Stimulated activated CD4-positive, alpha-beta T cell treated with anti-CD3 and anti-CD28 coated beads, Interleukin-15, amount 100 ng/mL, for 24 hours (primary cell): ENCODE measurements around the gene MOSMO.
A peak's percentile ranks its signal among the peaks of the same experiment; 100 is the strongest.
"Not testable (repeated sequence)": the region's sequence is repeated elsewhere in the genome, so short reads cannot be mapped to it uniquely, and the experiment has no call there.

Experiments used
- DNase-seq: peaks from one replicate; pipeline ENCODE4 v3.0.0-alpha.2; 2020

MOSMO gene

DNA sequence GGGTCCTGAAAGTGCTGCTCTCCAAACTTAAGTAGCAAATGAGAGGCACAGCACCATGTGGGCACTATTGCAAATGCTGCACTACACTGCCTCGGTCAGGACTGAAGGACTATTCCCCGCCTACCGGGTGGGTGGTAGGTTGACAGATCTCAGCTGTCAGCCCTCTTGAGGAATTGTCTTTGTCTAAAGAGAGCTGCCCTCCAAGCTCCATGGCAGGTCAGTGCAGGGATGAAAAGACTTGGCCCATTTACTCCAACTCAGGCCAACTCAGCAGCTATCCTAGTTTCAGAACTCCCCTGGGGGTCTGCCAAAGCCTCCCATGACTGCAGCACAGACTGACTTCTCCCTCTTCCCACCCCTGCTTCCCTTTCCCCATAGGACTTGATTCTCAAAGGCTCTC, 3.6 kb upstream of the MOSMO start:
- DNase-seq: no peak

DNA sequence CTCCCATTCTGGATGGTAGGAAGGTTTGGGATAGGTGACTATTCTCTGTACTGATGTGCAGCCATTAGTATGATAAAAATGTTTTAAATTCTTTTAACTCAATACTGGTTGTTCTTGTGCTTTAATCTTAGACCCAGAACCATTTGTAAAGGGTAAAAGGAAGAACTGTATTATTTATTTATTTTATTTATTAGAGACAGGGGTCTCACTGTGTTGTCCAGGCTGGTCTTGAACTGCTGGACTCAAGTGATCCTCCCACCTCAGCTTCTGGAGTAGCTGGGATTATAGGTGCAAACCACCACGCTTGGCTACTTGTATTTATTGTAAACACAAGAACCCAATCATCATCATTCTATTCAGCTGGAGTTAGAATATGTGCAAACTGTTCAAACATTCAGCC, 2.2 kb upstream of the MOSMO start:
- DNase-seq: no peak

DNA sequence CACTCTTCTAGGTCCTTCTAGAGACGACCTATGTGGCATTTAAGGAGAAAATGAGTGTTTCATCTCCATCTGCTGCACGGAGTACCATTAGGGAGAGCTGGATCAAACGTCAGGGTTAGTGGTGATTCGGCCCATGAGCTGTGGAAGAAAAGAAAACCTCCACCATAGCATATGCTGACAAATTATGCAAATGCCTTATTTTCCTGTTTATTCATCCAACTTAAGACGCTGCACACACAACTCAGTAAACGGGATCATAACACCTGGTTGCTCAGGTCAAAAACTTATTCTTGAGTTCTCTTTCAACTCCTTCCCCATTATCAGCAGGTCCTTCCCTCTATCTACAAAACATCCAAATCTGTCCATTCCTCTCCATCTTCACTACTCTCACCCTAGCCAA, 1.3 kb upstream of the MOSMO start:
- DNase-seq: no peak

DNA sequence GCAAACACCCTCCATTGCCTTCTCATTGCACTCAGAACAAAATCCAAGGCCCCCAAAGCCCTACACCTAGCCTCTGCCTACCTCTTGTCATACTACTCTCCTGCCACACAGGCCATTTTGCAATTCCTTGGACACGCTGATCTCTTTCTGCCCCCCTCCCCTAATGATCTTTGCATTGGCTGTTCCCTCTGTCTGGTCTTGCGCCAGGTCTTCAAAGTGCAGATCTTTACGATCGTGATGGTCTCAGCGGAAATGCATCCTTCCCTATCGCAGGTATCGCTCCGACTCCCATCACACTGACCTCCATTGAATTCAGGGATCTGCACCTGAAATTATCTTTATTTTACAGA, 777 bp upstream of the MOSMO start:
- peak; percentile 4 for DNase-seq

DNA sequence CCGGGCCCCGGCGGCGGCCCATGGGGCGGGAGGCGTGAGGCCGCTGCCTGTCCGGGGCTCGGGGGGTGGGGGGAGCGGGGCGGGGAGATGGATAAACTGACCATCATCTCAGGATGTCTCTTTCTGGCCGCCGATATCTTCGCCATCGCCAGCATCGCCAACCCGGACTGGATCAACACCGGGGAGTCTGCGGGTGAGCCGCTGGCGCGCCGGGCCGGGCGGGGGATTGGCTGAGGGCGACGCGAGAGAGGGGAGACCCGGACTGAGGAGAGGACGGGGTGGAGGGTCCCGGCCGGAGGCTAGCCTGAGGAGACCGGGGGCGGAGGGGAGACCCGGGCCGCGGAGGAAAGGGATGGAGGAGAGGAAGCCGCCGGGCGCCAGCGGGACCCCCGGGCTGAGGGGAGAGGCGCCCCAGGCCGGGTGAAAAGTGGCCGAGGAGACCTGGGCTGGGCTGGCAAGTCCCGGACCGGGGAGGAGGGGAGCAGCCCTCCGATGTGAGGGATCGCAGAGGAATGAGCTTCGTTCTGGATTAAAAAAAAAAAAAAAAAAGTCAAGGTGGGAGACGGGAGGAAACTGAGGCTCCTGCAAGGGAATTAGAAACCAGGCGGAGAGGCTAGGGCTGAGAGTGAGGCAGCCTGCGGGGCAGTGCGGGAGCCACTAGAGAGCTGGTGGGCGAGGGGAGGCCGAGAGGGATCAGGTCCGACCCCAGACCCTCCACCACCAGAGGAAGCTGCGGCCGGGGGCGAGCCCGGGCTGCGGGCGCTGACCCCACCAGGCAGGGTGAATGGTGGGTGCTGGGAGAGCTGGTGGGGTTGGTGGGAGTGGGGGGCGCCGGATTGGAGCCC, 526 bp downstream of the MOSMO start:
- peak; percentile 42 for DNase-seq

DNA sequence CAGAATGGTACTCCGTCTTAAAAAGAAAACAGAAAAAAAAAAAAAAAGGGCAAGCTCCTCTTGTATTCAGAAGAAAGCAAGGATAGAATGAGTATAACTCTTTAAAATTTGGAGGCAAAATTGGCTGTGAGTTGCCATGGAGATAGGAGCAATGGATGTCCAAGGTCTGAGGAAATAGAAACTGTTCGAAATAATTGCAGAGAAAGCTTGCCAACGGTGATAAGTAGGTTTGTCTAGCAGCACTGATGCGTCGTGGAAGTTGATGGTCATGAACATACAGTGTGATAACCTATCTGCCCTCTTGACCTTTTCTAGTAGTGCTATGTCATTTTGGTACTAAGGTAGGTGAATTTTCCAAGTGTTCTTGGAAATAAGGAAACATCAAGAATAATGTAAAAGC, 3.0 kb downstream of the MOSMO start:
- no peak for DNase-seq

DNA sequence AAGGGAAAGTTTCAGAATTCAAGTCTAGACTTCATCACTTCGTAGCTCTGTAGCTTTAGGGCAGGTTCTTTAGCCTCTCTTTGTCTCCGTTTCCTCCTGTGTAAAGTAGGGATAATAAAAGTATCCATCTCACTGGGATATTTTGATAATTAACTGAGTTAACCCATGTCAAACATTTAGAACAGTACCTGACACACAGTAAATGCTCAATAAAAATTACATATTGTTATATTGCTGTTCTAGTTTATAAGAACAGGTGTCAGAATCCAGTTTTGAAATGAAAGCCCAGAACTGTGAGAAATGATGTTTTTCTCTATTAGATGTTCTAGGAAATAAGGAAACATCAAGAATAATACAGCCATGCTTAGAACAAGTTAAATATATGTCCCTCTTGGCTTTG, 4.3 kb downstream of the MOSMO start:
- no peak for DNase-seq

DNA sequence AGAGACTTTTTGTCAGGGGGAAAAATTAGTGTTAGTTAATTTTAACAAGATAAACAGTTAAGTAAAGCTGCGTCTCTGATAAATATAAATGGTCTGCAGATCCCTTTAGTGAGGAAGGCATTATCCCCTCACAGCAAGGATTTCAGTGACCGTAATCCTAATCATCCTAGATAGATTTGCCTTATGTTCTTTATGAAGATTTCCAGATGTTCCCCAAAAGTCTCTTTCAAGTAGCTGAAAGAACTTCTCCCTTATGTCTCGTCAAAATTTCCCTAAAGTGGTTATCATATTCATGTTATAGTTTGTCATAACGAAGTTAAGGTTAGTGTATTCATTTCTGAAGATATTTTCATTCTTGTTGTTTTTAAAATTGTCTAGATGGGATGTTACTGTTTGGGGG, 5.6 kb downstream of the MOSMO start:
- DNase-seq: no peak

DNA sequence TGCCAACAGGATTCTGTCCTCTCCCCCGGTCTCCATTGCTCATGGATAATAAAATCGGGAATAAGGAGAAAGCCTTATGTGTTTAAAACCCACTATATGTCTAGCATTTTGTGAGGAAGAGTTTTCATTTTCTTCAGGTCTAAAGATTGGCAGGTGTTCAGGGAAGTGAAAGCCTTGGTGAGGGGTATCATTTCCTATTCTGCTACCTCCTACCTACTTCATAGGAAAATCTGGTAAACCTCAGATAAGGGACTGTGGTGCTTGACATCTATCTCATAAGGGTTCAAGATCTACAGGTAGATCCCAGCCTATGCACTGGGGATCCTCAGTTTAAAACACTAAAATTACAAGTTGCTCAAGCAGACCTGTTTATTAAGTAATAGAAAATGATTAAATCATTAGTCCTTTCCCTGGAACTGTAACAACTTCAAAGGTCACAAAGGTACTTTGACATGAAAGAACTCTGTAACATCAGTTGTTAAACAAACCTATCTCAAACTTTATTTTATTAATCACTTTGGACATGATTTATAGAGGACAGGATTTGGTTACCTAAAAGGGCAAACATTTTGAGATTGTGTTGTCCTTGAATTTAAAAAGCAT, 6.5 kb downstream of the MOSMO start:
- no peak for DNase-seq

DNA sequence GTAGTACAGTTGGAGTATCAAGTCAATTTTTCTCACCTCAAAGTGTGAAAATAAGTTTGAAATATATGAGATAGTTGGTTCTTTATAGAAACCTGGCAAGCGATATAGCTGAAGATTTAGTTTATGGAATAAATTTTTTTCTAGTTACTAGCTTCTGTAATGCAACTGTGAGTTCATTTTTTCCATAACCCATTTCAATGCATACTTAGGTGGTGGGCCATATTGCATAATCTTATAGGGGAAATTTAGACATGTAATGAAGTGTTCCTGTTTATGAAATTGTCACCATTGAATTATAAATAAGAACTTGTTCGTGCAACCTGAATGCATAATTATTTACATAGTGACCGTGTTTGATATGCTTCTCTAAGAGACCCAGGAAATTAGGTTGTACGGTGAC, 9.0 kb downstream of the MOSMO start:
- DNase-seq: no peak

DNA sequence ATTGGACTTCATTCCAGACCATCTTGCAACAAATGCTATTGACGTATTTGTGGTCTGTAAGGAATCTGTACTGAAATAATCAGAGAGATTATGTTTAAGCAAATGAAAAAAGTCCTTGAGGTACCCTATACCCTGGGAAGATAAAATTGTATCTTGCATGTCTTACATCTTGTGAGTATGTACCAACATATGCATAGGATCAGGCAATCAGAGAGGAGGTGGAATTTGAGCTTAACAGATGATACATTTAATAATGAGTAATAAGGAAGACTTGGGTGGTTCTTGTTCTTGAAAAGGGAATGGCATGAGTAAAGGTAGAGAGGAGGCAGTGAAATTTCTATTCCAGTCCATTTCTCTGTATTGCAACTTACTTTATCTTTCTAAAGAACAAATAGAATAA, 10.6 kb downstream of the MOSMO start:
- DNase-seq: no peak

DNA sequence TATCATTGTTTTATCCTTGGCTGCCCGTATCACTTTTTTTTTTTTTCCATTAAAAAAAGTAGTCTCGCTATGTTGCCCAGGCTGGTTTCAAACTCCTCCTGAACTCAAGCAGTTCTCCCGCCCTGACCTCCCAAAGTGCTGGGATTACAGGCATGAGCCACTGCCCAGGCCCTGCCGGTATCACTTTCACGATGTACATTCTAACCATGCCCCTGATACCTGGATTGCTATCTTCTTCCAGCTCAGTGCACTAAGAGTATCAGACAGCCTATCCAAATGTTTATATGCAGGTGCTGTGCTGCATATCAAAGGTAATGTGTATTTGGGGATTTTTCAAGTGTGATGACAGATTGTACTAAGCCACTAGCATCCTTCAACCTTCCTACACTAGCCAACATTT, 14.2 kb downstream of the MOSMO start:
- no peak for DNase-seq

DNA sequence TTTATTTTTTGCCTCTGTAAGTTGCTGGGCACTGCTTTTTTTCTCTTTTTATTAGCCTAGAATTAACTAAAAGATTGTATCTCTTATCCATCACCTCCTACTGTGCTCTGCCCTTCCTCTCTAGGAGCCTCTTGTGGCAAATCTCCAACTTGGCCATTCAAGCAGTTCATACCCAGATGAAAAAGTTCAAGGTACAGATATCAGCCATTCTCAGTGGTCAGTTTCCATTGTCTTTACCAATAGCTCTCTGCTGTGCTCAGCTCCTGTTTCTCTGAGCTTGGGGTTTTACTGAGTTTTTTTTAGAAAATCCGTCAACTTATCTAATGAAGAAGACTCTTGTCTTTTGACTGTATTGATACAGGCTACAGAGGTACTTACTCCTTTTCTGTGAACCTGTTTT, 15.6 kb downstream of the MOSMO start:
- no peak for DNase-seq

DNA sequence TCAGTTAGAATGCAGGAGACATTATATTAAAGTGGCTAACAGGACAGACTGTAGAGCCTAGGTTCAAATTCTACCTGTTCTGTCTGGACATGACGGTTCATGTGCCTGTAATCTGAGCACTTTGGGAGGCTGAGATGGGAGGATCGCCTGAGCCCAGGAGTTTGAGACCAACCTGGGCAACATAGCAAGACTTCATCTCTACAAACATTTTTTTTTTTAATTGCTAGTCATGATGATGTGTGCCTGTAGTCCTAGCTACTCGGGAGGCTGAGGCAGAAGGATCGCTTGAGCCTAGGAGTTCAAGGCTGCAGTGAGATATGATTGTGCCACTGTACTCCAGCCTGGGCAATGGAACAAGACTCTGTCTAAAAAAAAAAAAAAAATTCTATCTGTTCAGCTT, 16.9 kb downstream of the MOSMO start:
- not testable (repeated sequence) for DNase-seq

DNA sequence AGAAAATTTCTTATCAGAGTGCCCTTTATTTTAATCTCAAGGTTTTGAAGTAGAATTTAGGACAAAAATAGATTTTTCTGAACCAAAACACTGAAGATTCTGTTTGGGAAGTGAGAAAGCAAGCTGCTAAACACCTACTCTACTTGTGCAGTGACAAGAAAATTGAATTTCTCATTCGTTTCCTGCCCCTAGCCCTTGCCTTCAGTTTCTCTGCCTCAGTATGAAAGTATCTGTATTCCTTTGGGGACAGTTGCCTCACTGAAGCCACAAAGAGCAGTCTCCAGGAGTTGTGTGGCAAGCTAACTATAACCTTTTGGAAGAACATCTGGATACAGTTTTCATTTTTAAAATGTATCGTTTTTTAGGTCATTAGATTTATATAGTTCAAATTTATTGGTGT, 19.7 kb downstream of the MOSMO start:
- DNase-seq: no peak

DNA sequence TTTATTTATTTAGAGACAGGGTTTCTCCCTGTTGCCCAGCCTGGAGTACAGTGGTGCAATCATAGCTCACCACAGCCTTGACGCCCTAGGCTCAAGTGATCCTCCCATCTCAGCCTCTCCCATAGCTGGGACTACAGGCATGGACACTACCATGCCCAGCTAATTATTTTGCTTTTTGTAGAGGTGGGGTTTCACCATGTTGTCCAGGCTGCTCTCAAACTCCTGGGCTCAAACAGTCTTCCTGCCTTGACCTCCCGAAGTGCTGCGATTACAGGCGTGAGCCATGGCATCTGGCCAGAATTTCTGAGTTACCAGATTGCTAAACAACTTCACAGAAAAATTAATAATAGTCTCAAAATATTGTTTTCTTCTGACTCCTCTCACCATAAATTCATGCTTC, 21.7 kb downstream of the MOSMO start:
- DNase-seq: no peak

DNA sequence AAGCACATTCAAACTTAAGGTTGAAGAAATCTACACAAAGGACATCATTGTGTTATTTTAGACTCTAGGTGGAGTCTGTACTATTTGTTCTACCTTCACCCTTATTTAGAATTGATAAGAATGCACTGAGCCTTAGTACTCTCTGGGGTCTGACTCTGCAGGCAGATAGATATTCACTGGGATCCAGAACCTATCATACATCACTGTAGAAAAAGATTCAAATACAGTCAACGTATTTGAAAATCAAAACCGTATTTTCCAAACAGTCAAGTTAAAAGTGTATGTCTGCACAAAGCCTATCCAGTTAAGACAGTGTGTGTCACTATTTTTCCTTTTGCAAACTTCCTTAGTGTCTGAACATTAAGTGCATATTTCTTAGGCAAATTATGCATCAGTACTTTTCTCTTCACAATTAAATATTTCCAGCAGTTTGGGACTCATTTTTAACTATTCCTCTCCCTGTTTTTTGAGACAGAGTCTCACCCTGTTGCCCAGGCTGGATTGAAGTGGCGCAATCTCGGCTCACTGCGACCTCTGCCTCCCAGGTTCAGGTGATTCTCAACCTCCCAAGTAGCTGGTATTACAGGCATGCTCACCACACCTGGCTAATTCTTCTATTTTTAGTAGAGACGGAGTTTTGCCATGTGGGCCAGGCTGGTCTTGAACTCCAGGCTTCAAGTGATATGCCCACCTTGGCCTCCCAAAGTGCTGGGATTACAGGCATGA, 22.3 kb downstream of the MOSMO start:
- DNase-seq: no peak

DNA sequence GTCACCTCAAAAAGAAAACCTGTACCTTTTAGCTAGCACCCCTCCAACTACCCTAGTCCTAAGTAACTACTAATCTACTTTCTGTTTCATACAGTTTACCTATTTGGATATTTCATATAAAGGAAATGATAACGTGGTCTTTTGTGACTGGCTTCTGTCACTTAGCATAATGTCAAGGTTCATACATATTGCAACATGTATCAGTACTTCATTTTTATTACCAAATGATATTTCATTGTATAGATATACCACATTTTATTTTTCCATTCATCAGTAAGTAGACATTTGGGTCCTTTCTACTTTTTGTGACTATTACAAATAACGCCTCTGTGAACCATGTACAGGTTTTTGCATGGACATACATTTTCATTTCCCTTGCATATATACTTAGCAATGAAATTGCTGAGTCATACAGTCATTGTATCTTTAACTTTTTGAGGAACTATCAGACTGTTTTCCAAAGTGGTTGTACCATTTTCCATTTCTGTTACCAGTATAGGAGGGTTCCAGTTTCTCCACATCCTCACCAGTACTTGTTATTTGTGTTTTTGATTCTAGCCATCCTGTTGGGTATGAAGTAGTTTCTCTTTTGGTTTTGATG, 23.7 kb downstream of the MOSMO start:
- no peak for DNase-seq

DNA sequence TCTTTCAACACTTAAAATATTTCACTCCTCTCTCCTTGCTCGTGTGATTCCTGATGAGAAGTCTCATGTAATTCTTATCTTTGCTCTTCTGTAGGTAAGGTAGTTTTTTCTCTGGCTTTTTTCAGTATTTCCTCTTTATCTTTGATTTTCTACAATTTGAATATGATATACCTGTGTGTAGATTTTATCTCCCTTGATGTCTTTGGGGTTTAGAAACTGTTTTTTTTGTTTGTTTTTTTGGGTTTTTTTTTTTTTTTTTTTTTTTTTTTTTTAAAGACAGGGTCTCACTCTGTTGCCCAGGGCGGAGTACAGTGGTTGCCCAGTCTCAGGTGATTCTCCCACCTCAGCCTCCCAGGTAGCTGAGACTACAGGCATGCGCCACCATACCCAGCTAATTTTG, 26.6 kb downstream of the MOSMO start:
- DNase-seq: no peak

DNA sequence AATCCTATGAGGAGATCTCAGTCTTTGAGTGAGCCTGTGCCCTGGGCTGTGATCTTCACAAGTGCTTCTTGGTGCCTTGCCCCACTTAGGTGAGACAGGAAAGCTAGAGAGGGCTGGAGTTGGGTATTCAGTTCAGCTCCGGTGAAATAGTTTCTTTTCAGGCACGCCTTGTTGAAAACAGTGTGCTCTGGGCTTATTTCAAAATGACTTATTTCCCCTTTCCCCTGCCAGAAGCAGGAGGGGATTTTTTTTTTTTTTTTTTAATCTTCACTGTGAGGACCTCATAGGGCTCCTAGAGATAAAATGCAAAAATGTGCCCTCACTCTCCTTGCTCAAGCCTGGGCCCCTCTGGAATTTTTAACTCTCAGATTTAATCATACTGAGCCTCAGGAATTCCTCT, 27.2 kb downstream of the MOSMO start:
- DNase-seq: no peak

DNA sequence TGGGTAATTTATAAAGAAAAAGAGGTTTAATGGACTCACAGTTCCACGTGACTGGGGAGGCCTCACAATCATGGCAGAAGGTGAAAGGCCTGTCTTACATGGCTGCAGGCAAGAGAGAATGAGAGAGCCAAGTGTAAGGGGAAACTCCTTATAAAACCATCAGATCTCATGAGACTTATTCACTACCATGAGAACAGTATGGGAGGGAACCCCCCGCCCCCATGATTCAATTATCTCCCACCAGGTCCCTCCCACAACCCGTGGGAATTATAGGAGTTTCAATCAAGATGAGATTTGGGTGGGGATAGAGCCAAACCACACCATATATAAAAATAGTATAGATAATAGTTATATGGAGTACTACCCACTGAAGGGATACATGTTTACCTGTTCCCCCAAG, 36.0 kb downstream of the MOSMO start:
- not testable (repeated sequence) for DNase-seq

DNA sequence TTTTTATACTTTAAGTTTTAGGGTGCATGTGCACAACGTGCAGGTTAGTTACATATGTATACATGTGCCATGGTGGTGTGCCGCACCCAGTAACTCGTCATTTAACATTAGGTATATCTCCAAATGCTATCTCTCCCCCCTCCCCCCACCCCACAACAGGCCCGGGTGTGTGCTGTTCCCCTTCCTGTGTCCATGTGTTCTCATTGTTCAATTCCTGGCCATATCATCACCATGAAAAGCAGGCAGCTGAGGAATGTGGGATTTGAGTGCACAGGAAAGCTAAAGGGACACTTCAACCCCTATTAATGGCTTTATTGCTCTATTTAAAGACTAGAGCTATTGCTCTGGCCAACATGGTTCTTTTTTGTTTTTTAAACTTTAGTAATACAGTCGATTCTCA, 38.0 kb downstream of the MOSMO start:
- not testable (repeated sequence) for DNase-seq

DNA sequence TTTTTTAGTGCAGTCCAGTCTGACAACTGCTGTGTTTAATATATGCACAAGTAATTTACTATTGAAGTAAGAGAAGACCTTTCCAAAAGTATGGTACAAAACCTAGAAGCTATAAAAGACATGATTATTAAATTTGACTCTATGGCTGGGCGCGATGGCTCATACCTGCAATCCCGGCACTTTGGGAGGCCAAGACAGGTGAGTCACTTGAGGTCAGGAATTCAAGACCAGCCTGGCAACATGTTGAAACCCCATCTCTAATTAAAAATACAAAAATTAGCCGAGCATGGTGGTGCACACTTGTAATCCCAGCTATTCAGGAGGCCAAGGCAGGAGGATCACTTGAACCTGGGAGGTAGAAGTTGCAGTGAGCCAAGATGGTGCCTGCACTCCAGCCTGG, 43.1 kb downstream of the MOSMO start:
- DNase-seq: no peak

DNA sequence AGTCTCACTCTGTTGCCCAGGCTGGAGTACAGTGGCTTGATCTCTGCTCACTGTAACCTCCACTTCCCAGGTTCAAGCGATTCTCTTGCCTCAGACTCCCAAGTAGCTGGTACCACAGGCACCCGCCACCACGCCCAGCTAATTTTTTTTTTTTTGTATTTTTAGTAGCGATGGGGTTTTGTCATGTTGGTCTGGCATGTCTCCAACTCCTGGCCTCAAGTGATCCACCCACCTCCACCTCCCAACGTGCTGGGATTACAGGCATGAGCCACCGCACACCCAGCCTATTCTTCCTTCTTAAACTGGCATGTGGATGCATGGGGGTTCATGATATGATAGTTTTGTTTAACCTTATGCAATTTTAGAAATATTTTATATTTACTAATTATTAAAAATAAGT, 45.1 kb downstream of the MOSMO start:
- DNase-seq: no peak
